Activated CD4-positive, alpha-beta T cell treated with anti-CD3 and anti-CD28 coated beads for 1 hour (primary cell): ENCODE data around the gene PLXNB2.

ENCODE experiments used
- DNase-seq: peaks from one replicate; pipeline ENCODE4 v3.0.0-alpha.2; 2020

PLXNB2 gene

DNA sequence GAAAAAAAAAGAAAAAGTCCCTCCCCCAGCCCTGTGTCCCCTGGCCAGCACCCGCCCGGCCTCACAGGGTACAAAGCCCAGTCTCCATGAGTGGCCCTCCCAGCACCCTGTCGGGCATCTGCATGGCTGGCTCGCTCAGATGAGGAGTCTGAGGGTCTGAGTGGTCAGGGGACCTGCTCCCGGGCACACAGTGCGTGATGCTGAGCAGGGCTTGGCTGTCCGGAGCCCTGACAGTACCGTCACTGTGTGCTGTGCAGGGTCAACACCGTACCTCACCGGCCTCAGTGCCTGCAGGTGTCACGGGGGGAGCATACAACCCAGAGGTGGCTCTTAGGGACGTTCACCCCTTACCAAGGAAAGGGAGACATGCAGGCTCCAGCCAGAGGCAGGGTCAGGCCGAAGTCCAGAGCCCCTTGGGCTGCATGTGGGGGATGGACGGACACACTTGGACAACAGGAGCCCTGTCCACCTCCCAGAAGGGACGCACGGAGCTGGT, 3.6 kb upstream of the PLXNB2 start:
- no peak for DNase-seq

DNA sequence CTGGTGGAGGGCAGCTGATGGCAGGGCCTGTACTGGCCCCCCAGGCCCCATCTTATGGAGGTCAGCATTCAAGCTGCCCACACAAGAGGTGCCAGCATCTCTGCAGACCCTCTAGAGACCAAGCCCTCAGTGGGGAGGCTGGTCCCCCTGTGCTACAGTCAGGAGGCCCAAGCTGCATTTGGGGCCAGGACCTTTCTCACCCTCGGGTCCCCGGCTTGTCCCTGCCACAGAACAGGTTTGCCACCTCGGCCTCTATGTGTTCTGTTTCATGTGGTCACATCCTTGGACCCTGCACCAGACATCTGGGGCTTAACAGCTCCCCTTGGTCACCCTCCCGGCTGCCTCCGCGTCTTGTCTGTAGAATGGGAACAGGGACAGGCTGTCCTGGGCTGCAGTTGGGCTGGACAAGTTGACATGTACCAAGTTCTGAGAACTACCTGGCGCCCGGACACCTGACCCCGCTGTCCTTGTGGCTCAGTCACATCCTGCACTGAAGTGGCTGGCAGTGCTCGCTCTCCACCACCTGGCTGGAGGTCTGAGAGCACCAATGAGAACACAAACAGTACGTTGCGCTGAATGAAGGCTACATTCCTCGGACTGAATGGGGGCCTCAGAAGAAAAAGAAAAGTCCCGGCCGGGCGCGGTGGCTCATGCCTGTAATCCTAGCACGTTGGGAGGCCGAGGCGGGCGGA, 2.7 kb upstream of the PLXNB2 start:
- no peak for DNase-seq

DNA sequence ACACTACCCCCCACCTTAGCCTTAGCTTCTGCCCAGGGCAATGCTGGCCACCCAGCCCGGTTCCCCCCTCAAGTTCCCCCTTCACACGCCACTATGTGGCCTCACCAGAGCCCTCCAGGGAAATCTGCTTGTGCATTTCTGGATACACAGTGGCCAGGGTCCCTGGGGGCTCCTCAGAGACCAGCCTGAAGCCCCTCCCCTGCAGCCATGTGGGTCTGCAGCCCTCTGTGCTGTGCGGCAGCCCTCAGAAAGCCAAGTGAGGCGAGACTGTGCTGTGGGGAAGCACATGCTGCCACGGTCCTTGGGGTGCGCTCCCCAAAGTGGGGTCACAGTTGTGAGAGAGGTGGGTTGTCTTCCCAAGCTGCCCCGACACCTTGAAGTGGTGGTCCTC, 2.1 kb upstream of the PLXNB2 start:
- DNase-seq = no peak

DNA sequence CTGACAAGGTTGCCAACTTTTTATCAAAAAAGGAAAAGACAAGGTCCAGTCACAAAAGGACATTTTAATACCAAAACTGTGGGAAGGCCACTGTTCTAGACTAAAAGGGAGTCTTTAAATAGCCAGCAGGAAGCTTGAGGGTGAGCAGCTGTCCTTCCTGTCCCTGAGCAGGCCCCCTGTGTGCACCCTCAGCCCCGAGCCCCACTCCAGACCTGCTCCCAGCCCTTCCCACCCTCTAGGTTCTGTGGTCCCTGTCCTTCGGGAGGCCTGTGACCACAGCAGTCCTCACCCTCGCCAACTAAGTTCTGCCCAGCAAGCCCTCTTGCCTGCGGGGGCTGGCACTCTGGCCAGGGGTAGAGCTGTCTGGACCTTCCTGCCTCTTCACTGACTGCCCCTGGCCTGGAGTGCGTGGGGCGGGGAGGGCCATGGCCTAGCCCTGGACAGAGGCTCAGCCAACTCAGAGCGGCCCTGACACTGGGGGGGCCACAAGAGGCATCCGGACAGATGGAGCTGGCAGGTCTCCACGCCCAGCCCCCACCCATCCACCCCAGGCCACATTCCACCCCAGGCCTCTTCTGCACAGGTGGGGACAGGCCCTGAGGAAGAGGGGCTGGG, 1.6 kb upstream of the PLXNB2 start:
- DNase-seq = no peak

DNA sequence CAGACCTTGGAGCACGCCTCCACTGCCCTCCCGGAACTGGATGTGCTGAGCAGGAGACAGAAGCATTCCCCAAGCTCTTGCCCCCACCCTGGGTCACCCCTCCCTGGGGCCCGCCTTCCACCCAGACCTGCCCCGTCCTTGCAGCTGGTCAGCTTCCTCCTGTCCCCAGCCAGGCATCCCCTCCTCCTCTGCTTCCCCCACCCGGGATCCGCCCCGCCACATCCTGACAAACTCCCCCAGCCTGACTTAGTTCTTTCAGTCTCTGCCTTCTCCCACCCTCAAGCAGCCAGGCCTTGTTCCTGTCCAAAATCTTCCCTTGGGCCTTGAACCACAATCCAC, 1.1 kb upstream of the PLXNB2 start:
- no peak for DNase-seq

DNA sequence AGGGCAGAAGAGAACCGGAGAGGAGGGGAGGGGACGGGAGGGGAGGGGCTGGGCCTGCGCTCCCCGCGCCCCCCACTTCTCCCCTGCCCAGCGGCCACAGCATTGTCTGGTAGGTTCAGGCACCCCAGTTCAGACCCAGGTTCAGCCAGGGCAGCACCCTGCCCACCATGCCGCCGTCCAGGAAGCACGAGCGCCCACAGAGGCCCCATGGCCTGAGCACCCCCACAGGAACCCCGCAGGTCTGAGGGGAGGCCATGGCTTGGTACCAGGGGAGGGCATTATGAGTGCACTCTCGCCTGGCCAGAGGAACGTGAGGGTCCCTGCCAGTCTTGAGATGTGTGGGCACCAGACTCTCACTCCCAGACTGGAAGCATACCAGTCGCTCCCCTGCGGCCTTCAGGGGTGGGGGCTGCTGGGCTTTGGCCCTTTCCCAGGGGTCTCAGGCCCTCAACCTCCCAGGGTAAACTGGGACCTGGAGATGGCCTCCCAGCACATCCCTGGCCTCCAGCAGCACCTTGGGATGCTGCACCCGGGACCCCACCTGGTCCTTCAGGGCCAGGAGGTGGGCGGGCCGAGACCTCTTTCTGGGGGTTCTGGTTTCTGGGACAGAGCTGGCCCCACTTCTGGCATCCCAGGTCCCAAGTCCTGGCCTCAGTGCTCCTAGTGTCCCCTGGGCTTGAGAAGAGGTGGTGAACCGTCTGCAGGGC, 597 bp upstream of the PLXNB2 start:
- DNase-seq = no peak

DNA sequence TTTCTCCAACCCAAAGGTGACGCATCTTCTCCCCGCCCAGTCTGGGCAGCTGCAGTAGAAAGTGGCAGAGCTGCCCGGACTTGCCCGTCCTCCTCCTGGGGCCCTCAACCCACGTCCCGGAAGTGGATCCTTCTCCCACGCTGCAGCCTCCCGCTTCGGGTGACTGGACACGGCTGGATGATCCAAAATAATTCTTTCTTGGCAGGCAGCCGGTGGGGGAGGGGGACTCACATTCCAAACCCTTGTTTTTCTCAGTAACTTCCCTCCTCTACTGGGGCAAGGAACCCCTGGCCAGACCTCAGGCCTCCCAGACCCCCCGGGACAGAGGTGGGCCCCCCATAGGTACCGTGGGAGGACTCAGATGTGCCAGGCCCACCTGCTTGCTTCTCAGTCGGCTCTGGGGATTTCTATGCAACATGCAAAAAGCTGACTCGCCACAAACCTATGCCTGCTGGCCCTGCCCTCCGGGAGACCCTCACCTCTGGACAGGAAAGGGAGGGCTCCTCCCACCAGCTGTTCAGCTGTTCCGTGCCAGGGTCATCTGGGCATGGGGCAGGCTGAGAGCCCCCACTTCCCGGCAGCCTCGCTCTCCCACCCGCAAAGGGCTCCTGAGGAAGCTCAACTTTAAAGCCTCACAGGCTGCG, 1.4 kb downstream of the PLXNB2 start:
- no peak for DNase-seq

DNA sequence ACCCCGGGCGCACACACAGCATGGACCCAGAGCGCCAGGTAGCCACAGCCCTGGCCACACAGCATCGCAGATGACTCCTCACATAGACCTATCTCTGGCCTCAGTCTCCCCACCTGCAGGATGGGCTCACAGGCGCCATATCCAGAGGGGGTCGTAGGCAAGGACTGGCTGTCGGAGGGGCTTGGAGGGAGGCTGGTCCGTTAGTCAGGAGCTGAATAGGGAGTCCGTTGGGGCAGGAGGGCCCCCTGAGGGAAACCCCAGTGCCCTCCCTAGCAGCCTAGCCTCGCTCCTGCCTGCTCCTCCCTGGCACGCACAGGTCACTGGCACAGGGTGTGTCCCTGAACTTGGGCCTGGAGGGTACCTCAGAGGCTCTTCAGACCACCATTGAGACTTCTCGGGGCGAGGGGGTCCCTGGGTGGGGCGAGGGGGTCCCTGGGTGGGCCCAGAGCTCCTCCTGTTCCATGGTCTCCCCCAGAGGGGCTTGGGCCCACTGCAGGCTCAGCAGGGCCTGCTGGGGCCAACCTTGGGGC, 2.0 kb downstream of the PLXNB2 start:
- DNase-seq = no peak

DNA sequence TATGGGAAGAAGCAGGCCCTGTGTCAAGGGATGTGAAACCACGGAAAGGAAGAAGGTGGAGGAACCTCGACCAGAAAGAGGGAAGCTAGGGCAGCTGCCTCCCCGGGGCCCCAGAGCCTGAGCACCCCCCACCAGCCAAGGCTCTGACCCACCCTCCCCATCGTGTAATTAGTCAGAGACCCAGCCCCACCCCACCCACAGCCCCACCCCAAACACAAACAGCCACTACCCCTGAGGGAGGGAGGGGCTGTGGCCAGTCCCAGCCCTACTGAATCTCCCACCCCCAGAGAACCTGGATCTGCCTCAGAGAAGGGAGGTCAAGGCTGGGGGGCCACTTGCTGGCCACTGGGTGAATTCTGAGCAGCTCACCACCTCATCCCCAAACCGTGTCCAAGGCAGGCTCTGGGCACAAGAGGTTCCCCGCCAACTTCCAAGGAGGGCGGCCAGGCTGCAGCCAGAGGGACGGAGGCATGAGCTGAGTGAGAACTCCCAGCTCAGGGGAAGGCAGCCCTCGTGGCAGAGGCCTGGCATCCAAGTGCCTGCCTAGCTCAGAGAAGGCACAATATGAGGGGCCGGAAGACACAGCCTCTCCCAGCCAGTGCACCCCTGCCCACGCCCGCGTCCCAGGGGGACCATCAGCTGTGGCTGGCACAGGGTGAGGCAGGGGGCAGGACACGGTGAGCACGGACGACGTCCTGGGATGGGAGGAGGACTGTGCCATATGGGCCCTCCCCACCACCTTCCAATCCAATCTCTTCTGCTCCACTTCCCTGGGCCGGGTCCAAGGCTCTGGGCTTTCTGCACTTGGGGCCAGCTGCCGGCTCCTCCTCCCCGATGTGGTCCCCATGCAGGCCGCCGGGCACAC, 2.7 kb downstream of the PLXNB2 start:
- DNase-seq = no peak

DNA sequence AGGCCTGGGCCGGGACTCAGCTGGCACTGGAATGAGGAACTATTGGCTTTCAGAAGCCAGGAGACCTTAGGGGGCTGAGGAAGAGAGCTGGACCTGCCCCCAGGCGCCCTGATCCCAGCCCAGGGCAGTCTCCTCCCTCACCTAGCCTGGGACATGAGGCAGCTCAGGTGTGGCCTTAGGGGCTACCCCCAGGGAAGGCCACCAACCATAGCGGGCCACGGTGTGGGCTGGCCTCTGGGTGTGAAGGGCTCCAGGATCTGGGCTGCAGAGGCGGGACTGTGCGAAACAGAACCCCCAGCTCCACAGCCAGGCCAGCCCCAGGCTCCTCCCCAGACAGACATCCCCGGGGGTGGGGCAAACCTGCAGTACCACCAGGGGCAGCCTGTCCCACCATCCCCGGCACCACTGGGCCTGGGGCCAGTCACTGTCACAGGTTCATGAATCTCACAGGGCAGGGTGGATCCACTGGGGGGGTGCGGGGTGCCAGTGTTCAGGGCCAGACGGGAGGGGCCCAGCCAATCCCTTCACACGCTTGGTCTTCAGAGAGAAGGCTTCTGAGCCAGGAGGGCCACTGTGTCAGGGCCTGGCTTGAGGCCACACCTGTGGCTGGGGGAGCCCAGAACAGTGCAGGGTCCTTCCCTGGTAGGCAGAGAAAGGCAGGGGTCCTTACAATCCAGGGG, 3.5 kb downstream of the PLXNB2 start:
- no peak for DNase-seq

DNA sequence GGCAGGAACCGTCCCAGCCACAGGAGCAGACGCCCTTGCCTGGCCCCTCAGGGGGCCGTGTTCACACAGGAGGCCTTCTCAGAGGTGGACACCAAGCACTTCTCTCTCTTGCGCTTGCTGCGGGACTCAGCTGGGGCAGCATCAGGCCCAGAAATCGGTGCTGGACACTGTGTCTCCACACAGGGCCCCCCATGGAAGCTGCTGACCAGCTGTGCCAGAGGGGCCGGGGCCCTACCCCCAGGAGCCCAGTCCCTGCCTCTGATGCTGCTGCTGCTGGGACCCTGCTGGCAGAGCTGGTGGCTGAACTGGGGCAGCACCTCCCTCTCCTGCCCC, 4.0 kb downstream of the PLXNB2 start:
- DNase-seq = no peak

DNA sequence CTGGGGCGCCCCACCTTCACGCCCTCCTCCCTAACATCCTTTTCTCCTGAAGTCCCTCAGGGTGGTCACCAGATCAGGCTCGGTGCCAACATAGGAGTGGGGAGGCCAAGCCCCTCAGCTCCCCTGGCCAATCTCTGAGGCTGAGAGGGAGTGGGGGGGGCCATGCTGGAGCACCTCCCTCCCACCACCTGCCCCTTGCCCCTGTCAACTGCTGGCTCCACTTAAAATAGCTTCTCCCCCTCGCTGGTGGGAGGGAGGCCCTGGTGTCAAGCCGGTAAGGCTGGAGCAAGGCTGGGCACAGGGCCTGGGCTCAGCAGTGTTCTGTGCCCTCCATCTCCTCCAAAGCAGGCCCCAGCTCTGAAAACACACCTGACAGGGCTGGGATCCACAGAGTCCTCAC, 4.9 kb downstream of the PLXNB2 start:
- DNase-seq = no peak

DNA sequence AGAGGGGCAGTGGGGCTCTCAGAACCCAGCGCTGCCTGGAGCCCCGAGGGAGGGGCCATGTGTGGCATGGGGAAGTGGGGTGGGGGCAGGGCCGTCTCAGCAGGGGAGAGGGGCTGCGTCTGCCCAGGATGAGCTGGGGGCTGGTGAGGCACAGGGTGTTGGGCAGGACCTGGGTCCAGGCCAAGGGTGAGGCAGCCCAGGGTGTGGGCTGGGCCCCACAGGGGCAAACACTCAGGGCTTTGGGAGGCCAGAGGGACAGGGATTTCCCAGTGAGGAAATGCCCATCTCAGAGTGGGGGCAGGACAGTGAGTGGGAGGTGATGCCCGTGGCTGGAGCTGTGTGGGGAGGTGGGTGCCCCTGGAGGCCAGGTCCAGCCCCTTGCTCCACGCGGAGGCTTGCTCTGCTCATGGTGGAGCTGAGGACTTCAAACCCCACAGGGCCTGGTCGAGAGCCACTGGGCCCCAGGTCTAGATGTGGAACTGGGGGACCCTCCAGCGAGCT, 5.4 kb downstream of the PLXNB2 start:
- DNase-seq = no peak

DNA sequence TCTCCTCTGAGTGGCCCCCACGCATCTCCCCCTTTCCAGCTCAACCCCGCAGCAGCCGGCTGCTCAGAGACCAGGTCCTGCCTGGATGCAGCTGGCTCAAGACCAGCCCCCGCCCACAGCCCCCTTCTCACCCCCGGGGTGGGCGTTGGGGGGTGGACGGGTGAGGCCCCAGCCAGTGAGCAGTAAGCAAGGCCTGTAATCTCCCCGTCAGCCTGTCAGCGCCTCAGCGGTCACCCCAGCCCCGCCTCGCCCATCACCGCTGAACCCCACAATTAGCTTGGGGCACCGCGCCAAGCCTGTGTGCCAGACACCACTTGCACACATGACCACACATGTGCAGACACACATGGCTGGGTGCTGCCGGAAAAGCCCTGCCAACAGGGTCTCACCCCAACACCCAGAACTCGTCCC, 5.9 kb downstream of the PLXNB2 start:
- DNase-seq = no peak

DNA sequence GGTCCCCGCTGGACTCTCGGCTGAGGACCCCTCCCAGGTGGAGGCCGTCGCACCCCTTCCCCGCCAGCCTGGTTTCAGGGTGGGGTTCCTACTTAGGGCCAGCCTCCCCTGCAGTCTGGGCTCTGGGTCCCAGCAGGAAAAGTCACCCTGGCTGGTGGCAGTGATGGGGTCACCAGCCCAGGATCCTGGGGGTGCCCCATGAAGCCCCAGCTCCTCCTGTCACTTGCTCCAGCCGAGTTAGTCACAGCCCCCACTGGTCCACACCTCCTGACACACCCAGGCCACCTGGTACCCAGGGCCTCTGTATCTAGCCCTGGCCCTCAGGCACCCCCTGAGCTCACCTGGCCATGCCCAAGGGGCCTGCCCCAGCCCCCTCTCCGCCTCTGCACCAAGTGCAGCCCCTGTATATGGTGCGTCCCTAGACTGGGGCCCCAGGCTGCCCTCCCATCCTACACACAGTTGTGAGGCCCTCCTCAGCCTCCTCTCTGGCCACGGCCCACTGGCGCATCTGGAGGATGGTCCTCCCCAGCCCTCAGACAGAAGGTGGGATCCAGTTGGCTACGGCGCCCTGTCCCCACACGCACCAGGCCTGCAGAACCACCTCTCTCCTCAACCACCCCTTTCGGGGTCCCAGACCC, 6.7 kb downstream of the PLXNB2 start:
- no peak for DNase-seq

DNA sequence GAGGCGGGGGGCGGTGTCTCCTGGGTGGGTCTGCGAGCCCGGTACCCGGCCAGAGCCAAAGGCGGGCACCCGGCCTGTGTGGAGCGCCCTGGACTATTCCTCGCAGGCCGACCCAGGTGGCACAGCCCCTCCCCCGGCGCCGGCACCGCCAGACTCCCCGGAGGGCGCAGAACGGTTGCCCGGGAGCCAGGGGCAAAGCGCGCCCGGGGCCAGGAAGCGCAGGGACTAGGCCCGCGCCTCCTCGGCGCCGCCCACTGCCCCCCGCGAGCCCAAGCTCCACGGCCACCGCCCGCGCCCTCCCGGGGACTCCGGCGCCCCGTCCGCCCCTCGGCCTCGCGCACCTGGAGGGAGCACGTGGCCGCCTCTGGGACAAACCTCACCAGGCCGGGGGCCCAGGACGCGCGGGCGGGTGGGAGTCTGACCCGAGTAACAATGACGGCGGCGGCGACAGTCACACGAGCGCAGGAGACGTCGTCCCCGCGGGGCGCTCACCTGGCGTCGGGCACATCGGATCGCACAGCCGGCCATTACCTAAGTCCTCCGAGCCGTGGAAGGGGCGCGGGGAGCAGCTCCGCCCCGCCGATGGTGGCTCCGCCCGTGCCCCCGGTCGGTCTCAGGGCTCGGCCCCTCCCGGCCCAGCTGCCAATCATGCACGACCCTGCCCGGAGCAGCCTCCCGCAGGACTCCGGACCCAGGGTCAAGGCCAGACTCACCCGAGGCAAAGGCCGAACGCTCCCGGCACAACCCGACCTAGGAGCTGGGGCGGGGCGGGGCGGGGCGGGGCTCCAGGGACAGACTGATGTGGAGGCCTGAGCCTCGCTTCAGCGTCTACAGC, 7.4 kb downstream of the PLXNB2 start:
- DNase-seq = no peak

DNA sequence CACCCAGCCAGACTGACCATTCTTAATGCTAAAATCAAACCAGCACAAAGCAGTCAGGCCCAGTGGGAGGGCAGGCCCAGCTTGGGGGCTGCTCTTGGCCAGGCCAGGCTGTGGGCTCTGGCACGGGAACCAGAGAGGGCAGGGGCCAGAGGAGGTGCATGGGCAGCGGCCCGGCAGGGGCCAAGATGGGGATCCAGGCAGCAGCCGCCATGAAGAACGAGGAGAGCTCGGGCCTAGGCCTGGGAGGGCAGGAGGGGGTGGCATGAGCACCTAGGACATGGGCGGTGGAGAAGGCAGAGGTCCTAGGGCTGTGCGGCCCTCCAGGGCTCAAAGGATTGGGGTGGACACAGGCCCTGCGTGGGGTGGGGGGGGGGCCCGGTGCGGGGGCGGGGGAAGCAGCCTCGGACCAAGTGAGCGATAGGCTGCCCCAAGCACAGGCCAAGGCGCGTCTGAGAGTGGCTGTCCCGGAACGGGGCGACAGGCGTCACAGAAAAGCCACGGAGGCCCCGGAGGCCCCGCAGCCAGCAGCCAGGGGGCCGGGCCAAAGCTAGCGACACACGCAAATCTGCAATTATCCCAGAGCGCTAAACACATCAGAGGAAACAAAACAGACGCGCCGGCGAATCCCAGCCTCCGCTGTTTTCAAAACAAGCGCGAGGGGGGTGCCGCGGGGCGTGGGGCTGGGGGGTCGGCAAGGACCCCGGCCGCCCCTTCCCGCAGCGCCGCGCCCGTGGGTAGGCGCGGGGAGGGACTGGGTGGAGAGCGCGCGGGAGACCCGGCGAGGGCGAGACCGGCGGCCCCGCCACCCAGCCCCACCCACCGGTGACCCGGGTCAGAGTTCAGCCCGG, 8.3 kb downstream of the PLXNB2 start:
- no peak for DNase-seq

DNA sequence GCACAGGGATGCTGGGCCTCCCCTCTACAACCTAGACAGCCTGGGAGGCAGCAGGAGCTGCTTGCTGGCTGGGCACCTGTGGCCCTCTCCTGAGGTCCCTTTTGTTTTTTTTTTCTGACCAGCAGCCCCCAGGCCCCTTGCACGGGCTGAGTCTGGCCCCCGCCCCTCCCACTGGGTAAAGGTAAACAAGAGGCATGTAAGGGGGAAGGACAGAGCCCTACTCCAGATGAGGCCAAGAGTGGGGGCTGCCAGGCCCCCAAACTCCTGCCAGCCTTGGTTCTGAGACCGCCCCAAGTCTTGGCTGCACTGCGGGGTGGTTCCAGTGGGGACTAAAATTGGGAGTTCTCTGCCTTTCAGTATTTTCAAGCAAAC, 9.2 kb downstream of the PLXNB2 start:
- DNase-seq = no peak

DNA sequence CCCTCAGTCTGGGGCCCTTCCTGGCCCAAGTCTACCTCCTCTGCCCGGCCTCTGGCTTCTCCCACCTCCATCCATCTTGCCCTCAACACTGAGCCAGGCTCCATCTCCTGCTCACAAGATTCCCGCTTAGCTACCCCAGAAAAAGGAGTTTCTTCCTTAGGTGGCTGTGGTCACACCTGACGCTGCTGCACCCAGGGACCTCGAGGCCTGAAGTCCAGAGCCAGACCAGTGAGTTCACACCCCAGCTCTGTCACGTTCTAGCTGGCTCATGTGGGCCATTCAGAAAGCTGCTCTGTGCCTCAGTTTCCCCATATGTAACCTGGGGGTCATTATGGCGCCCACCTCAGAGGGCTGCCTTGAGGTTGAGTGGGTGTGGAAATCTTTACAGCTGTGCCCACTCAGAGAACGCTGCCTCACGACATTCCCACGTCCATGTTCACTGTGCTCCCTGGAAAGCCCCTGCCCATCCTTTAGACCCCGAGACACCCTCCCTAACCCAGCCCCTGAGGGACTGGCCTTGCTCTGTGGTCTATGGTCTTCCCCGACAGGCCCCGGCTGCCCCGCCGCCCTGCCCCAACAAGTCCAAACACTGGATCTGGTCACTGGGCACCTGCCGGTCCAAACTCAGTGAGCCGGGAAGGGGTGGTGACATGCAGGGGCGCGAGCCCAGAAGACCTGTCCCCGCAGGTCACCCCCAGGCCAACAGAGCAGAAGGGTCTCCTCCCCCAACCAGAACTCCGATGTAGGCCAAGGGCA, 9.8 kb downstream of the PLXNB2 start:
- no peak for DNase-seq
